Esophagus squamous epithelium (tissue), 5 donors: Measurements from ENCODE around the gene C10orf105. TPM values are rescaled to one million over a fixed set of nuclear protein-coding genes. Genes with fewer than 3 reads are reported as not detected.

ENCODE experiments used
- DNase-seq: peaks from one replicate; lab custom pipeline; 2025; lab: John Stamatoyannopoulos, UW
- H3K27ac ChIP-seq, 4 donors: fragments of 200-600 bp; sonication (generic); one replicate each; pipeline ENCODE4 v1.5.1; 2016 to 2019; ENCODE audit warnings: mild to moderate bottlenecking in 1 of 4
- H3K27me3 ChIP-seq, 4 donors: fragments of 200-600 bp; sonication (generic); 1 replicate in 3 of 4; 2 replicates in 1 of 4; pipeline versions ENCODE4 v1.5.1 to v1.6.0; 2017 to 2021; ENCODE audit warnings: antibody characterized with exemption in 1 of 4
- H3K36me3 ChIP-seq, 3 donors: fragments of 200-600 bp; sonication (generic); one replicate each; pipeline ENCODE4 v1.5.1; 2016 to 2019
- H3K4me1 ChIP-seq, 3 donors: fragments of 200-600 bp; sonication (generic); one replicate each; pipeline ENCODE4 v1.5.1; 2017 to 2019
- H3K4me3 ChIP-seq, 4 donors: fragments of 200-600 bp; sonication (generic); 1 replicate in 3 of 4; 2 replicates in 1 of 4; pipeline ENCODE4 v1.5.1; 2016 to 2019; ENCODE audit warnings: mild to moderate bottlenecking in 2 of 4, moderate library complexity in 1 of 4
- H3K9me3 ChIP-seq, 3 donors: fragments of 200-600 bp; sonication (generic); one replicate each; pipeline ENCODE4 v1.5.1; 2016 to 2019
- POLR2A ChIP-seq, 4 donors: fragments of 450-650 bp; IDR thresholded peaks; one replicate each; pipeline ENCODE4 v1.6.1; 2017; ENCODE audit warnings: antibody characterized with exemption in 4 of 4, mild to moderate bottlenecking in 4 of 4, moderate library complexity in 3 of 4
- WGBS, 2 donors: methylation state at CpG; one replicate each; pipeline ENCODE4 v1.1.5; 2018; 5-methylcytosine and 5-hydroxymethylcytosine counted together
- intact Hi-C: fragments of 100-400 bp; cut with DNase I; formaldehyde crosslinking; loops from one replicate; pipeline ENCODE4 v1.15.0; 2022
- total RNA-seq, 4 donors: library from RNA; depleted of rRNA; stranded (reverse); fragments of >200 nt; gene quantifications; one replicate each; pipeline ENCODE4 v1.1.0, GENCODE V29; 2016
- TF ChIP-seq, protein P1 (sequence below), 6 experiments: fragments of 450-650 bp in 4 of 6; fragments of 200-600 bp in 2 of 6; sonication (generic) in 2 of 6; IDR thresholded peaks; one replicate each; pipeline ENCODE4 v1.5.1; 2016 to 2019; ENCODE audit warnings: antibody characterized with exemption in 6 of 6, mild to moderate bottlenecking in 4 of 6, moderate library complexity in 4 of 6
- donor health status: DM: yes; HTN: yes; CAD: no.

Gene C10orf105
- total RNA-seq, 4 donors from 2014 or later, result under 0.01 to 0.15 TPM; not detected in 2

DNA sequence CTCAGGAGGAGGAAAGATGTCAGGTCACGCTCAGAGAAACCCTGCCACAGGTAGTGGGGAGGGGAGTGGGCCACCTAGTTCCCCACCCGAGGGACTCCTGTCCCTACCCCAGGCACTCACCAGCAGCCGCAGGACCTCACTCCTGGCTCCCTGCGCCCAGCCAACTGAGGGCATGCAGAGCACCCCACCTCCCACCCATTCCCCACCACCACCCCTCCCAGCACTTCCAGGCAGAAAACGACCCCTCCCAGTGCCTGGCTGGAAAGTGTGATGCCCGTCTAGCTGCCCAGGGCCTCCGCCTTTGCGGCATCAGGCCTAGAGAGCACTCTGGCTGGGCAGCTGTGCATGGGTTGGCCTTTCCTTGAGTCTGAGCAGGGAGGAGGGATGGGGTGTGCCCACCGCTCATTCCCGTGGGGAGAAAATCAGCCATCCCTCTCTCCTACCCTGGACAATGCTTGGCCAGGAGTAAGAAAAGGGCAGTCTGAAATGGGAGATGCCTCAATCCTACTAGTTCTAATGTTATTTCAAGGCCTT is 1.3 kb downstream of the C10orf105 start:
- no peak for DNase-seq
- no peaks in the 10 kb centered on the region for H3K9me3 ChIP-seq
- H3K4me1 ChIP-seq, result peaks cover 32 to 66% (median 59%) of the 10 kb centered on the region in 3 donors
- 80 to 95% methylated on average over 1 to 6 of the region's 10 CpGs for WGBS, 2 donors
- H3K27me3 ChIP-seq, result no peaks in the 10 kb centered on the region
- TF ChIP-seq, protein P1, sequence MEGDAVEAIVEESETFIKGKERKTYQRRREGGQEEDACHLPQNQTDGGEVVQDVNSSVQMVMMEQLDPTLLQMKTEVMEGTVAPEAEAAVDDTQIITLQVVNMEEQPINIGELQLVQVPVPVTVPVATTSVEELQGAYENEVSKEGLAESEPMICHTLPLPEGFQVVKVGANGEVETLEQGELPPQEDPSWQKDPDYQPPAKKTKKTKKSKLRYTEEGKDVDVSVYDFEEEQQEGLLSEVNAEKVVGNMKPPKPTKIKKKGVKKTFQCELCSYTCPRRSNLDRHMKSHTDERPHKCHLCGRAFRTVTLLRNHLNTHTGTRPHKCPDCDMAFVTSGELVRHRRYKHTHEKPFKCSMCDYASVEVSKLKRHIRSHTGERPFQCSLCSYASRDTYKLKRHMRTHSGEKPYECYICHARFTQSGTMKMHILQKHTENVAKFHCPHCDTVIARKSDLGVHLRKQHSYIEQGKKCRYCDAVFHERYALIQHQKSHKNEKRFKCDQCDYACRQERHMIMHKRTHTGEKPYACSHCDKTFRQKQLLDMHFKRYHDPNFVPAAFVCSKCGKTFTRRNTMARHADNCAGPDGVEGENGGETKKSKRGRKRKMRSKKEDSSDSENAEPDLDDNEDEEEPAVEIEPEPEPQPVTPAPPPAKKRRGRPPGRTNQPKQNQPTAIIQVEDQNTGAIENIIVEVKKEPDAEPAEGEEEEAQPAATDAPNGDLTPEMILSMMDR (IDR thresholded peaks at IDR 0.05), result no peak
- no peak for TF ChIP-seq POLR2A (IDR thresholded peaks at IDR 0.05)
- H3K27ac ChIP-seq, result peak overlapping the region in 3 of 4 donors; percentile 26 to 73 (median 68)
- no peak overlapping the region for H3K4me3 ChIP-seq
- intact Hi-C loops, result loop anchor here (10.0 kb wide), 1 partner anchor 177 kb away; no protein-coding TSS in a partner anchor
- H3K36me3 ChIP-seq, result no peaks in the 10 kb centered on the region

DNA sequence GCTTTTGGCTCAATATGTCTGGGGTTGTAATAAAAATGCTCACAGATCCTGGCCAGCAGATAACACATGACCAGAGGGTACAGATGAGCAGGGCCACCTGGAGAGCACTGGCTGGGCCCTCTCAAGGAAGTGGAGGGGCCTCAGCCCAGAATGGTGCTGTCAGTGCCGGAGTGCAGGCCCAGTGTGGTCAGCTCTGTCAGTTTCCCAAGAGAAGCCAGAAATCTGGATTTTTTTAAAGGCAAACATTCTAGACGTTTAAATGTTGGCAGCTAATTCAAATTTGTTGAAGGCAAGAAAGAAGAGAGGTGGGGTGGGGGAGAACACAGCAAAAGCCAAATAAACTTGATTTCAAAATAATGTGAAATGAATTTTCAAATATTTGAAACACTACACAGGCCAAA is 2.0 kb downstream of the C10orf105 start:
- Histone ChIP-seq H3K36me3 (no peaks in the 10 kb centered on the region), H3K9me3 (no peaks in the 10 kb centered on the region), H3K27ac (peak overlapping the region in 2 of 4 donors; percentile 68 to 73), H3K27me3 (no peaks in the 10 kb centered on the region), H3K4me3 (no peak overlapping the region), H3K4me1 (peaks cover 39 to 73% (median 66%) of the 10 kb centered on the region in 3 donors)
- WGBS, 2 donors, result 57 to 63% methylated on average over 2 of the region's 2 CpGs
- no peak for TF ChIP-seq POLR2A (IDR thresholded peaks at IDR 0.05)
- TF ChIP-seq, protein P1 (IDR thresholded peaks at IDR 0.05), result no peak
- intact Hi-C loops, result loop anchor here (10.0 kb wide), 1 partner anchor 177 kb away; no protein-coding TSS in a partner anchor
- DNase-seq, result no peak

DNA sequence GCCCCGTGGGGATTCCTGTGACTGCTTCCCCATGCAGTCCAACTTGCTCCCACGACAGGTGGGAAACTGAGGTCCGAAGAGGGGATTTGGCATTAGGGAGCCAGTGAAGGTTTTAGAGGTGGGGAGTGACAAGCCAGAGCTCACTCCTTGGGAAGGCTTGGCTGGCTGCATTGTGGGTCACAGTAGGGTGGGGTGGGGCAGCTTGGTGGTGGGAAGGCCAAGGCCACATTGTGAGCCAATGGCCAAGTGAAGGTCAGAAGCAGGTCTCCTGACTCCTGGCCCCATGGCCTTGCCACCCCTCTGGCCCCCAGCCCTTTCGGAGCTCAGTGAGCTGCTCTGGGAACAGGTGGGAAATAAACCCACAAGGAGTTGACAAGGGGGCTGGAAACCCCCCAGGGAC is 2.5 kb downstream of the C10orf105 start:
- intact Hi-C loops, result loop anchor here (10.0 kb wide), 1 partner anchor 178 kb away; no protein-coding TSS in a partner anchor
- H3K4me3 ChIP-seq, result no peak overlapping the region
- WGBS, 2 donors, result 75% methylated on average over 2 of the region's 4 CpGs; no CpG with 5 or more reads in 1 of the 2 donors
- H3K9me3 ChIP-seq, result no peaks in the 10 kb centered on the region
- H3K36me3 ChIP-seq, result no peaks in the 10 kb centered on the region
- no peaks in the 10 kb centered on the region for H3K27me3 ChIP-seq
- H3K27ac ChIP-seq, result peak overlapping the region in 3 of 4 donors; percentile 27 to 73 (median 68)
- H3K4me1 ChIP-seq, result peaks cover 40 to 78% (median 68%) of the 10 kb centered on the region in 3 donors
- DNase-seq, result no peak
- no peak for TF ChIP-seq POLR2A (IDR thresholded peaks at IDR 0.05)
- TF ChIP-seq, protein P1 (IDR thresholded peaks at IDR 0.05), result no peak

DNA sequence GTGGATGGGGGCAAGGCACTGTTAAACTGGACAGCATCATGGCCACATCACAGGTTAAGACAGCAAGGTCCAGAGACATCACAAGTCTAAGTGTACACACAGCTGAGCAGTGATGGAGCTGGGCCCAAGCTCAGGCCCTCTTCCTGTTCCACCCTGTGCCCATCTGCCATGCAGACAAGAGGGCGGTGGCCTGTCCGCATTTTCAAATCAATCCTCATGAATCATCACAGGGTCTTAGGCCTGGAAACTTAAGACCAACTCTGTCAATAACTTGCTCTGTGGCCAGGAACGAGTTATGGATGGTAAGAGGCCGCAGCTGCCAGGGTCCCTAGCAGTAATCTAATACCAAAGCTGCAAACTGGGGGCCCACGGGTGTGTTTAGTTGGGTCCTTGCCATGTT is 3.2 kb downstream of the C10orf105 start:
- Histone ChIP-seq H3K36me3 (no peaks in the 10 kb centered on the region), H3K27ac (no peak overlapping the region), H3K9me3 (no peaks in the 10 kb centered on the region), H3K4me1 (peaks cover 40 to 78% (median 68%) of the 10 kb centered on the region in 3 donors), H3K4me3 (no peak overlapping the region), H3K27me3 (no peaks in the 10 kb centered on the region)
- intact Hi-C loops, result loop anchor here (10.0 kb wide), 1 partner anchor 178 kb away; no protein-coding TSS in a partner anchor
- WGBS, 2 donors, result 83 to 86% methylated on average over 3 to 5 of the region's 5 CpGs
- no peak for DNase-seq
- TF ChIP-seq, protein P1 (IDR thresholded peaks at IDR 0.05), result no peak
- TF ChIP-seq POLR2A (IDR thresholded peaks at IDR 0.05), result no peak

DNA sequence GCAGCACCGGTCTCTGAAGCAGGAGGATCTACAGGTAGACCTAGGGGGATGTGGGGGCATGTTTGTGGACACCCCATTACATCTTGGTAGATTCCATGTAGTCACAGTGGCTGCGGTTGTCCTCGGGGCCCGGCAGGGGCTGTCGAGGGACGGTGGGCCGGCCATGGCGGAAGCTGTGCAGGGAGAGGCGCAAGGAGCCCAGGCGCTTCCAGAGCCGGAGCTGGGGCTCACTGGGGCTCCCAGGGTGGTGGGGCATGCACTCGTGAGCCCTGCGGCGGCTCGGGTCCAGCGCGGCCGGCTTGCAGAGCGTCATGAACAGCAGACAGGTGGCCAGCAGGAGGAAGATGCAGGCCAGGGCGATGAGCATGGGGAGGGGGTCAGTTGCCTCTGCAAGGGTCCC is 3.7 kb downstream of the C10orf105 start:
- H3K4me3 ChIP-seq, result no peak overlapping the region
- 89 to 96% methylated on average over 3 to 10 of the region's 20 CpGs for WGBS, 2 donors
- H3K9me3 ChIP-seq, result no peaks in the 10 kb centered on the region
- H3K27ac ChIP-seq, result peak overlapping the region in 2 of 4 donors; percentile 92 to 95
- no peak for TF ChIP-seq POLR2A (IDR thresholded peaks at IDR 0.05)
- TF ChIP-seq, protein P1 (IDR thresholded peaks at IDR 0.05), result no peak
- peaks cover 40 to 74% (median 68%) of the 10 kb centered on the region in 3 donors for H3K4me1 ChIP-seq
- intact Hi-C loops, result loop anchor here (10.0 kb wide), 1 partner anchor 179 kb away; no protein-coding TSS in a partner anchor
- H3K36me3 ChIP-seq, result no peaks in the 10 kb centered on the region
- no peak for DNase-seq
- H3K27me3 ChIP-seq, result no peaks in the 10 kb centered on the region
